ENCODE measurements around the gene AKAP6.

GRCh38 chr14:32366986-32367385 lies 37.9 kb downstream of the AKAP6 start:
- TF ChIP-seq CTCF (IDR thresholded peaks at IDR 0.05) (no peak), POLR2A (IDR thresholded peaks at IDR 0.05) (no peak), POLR2AphosphoS5 (IDR thresholded peaks at IDR 0.05) (no peak)
